Endothelial cell (in vitro differentiated cells): ENCODE measurements around the gene CD63. TPM values are rescaled to one million over a fixed set of nuclear protein-coding genes. Genes with fewer than 3 reads are reported as not detected.
A peak's percentile ranks its signal among the peaks of the same experiment; 100 is the strongest.

ENCODE experiments used
- DNase-seq: peaks from one replicate; pipeline ENCODE4 v3.0.0; 2021; ENCODE audit warnings: low spot score
- H3K27ac Mint-ChIP-seq: one replicate; pipeline ENCODE4 v1.8.0; 2021; ENCODE audit warnings: mixed read lengths, inconsistent platforms; ENCODE audit not compliant: unreplicated experiment
- H3K27me3 Mint-ChIP-seq: one replicate; pipeline ENCODE4 v1.8.0; 2021; ENCODE audit warnings: mild to moderate bottlenecking, moderate library complexity, mixed read lengths, inconsistent platforms; ENCODE audit not compliant: unreplicated experiment
- H3K36me3 Mint-ChIP-seq: one replicate; pipeline ENCODE4 v1.8.0; 2021; ENCODE audit warnings: mild to moderate bottlenecking, low read depth, mixed read lengths, inconsistent platforms; ENCODE audit not compliant: unreplicated experiment
- H3K4me1 Mint-ChIP-seq: one replicate; pipeline ENCODE4 v1.8.0; 2021; ENCODE audit warnings: mild to moderate bottlenecking, mixed read lengths, inconsistent platforms; ENCODE audit not compliant: unreplicated experiment
- H3K4me3 Mint-ChIP-seq: one replicate; pipeline ENCODE4 v1.8.0; 2021; ENCODE audit warnings: mild to moderate bottlenecking, mixed read lengths, inconsistent platforms; ENCODE audit not compliant: unreplicated experiment
- H3K9me3 Mint-ChIP-seq: one replicate; pipeline ENCODE4 v1.8.0; 2021; ENCODE audit warnings: mixed read lengths, inconsistent platforms; ENCODE audit not compliant: unreplicated experiment
- total RNA-seq: library from RNA; stranded (reverse); fragmentation: NEBNext Ultra II Directional; extraction: Animal tissue kit (Norgen Biotek cat#: 25700); gene quantifications from one replicate; pipeline ENCODE4 v1.2.1, GENCODE V29; 2021; ENCODE audit not compliant: unreplicated experiment
- TF ChIP-seq, protein P1 (sequence below): fragments of 200-600 bp; sonication (generic); IDR thresholded peaks from one replicate; pipeline ENCODE4 v1.5.0; 2021; ENCODE audit warnings: antibody characterized with exemption; ENCODE audit not compliant: unreplicated experiment

CD63 gene
- total RNA-seq, 1 donor from 2014 or later = 1,134 TPM

DNA sequence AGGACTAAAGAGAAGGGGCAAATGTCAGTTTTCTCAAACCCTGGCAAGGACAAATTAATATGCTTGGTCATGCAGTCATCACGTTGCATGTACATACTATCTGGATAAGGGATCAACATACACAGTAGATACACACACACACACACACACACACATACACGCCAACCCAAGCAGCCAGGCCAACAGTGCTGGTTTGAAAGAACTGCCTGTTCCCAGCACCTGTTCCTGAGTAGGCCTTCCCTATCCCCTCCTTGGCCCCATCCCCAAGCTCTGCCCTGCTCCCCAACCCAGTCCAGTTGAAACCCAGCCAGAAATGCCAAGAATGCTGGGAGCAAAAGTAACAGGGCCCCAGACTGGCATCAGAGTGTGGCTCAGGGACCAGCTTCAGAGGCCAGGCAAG is 25.5 kb downstream of the CD63 start:
- peaks cover 3% of the 10 kb centered on the region for H3K4me1 Mint-ChIP-seq
- no peak for DNase-seq
- TF ChIP-seq, protein P1, sequence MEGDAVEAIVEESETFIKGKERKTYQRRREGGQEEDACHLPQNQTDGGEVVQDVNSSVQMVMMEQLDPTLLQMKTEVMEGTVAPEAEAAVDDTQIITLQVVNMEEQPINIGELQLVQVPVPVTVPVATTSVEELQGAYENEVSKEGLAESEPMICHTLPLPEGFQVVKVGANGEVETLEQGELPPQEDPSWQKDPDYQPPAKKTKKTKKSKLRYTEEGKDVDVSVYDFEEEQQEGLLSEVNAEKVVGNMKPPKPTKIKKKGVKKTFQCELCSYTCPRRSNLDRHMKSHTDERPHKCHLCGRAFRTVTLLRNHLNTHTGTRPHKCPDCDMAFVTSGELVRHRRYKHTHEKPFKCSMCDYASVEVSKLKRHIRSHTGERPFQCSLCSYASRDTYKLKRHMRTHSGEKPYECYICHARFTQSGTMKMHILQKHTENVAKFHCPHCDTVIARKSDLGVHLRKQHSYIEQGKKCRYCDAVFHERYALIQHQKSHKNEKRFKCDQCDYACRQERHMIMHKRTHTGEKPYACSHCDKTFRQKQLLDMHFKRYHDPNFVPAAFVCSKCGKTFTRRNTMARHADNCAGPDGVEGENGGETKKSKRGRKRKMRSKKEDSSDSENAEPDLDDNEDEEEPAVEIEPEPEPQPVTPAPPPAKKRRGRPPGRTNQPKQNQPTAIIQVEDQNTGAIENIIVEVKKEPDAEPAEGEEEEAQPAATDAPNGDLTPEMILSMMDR = no peak
- H3K27ac Mint-ChIP-seq = no peak overlapping the region
- H3K36me3 Mint-ChIP-seq = peaks cover 4% of the 10 kb centered on the region
- H3K27me3 Mint-ChIP-seq = peaks cover 17% of the 10 kb centered on the region
- H3K9me3 Mint-ChIP-seq = no peaks in the 10 kb centered on the region
- no peak overlapping the region for H3K4me3 Mint-ChIP-seq

DNA sequence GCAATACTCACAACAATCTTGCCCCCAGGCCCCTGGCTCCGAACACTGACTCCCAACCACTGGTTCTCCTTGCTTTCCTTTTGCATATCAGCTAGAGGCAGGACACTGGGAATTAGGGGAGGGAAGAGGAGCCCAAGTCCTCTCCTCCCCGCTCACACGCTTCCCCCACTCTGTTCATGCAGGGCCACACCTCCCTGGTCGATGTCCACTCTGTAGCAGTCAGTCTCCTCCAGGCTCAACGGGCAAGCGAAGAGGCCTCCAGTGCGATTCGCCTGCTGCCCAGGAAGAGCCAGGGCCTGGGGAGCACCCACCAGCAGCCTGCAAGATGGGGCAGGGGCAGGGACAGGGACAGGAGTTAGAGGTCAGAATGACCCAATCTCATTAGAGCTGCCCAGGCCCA is 25.9 kb downstream of the CD63 start:
- Mint-ChIP-seq H3K27me3 (peaks cover 16% of the 10 kb centered on the region), H3K27ac (no peak overlapping the region), H3K4me3 (no peak overlapping the region), H3K4me1 (no peaks in the 10 kb centered on the region), H3K36me3 (peaks cover 4% of the 10 kb centered on the region), H3K9me3 (no peaks in the 10 kb centered on the region)
- TF ChIP-seq, protein P1 = no peak
- DNase-seq = no peak

DNA sequence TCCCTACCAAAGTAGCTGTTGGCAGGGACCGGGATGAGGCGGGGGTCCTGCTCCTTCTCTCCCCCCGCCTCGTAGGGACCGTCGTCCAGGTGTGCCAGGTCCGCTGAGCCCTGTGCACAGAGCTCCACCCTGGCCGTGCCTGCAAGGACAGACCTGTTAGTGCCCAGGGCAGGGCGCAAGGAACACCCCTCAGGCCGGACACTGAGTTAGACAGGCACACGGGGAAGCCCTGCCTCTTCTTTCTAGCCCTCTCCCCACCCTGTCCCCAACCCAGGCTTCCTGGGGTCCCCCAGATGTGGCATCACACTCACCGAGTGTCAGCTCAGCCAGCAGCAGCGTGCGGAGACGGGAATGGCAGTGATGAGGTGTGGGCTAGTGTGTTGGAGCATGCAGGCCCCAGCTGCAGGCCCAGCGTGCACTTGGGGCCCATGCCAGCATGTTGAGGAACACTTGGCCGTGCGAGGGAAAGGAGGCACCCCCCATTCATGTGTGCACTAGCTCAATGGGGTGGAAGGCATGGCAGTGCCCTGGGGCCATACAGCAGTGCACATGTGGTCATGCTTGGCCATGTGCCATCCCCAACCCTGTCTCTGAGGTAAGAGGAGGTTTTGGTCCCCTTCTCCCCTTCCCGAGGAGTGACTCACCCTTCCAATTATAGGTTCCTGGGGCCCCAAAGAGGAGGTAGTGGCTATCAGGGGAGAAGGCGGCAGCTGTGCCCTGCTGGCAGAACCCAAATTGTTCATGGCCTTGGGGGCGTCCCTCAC is 28.4 kb downstream of the CD63 start:
- no peak overlapping the region for H3K27ac Mint-ChIP-seq
- H3K27me3 Mint-ChIP-seq = peaks cover 13% of the 10 kb centered on the region
- DNase-seq = no peak
- TF ChIP-seq, protein P1 = no peak
- no peaks in the 10 kb centered on the region for H3K4me1 Mint-ChIP-seq
- H3K9me3 Mint-ChIP-seq = no peaks in the 10 kb centered on the region
- peaks cover 4% of the 10 kb centered on the region for H3K36me3 Mint-ChIP-seq
- no peak overlapping the region for H3K4me3 Mint-ChIP-seq

DNA sequence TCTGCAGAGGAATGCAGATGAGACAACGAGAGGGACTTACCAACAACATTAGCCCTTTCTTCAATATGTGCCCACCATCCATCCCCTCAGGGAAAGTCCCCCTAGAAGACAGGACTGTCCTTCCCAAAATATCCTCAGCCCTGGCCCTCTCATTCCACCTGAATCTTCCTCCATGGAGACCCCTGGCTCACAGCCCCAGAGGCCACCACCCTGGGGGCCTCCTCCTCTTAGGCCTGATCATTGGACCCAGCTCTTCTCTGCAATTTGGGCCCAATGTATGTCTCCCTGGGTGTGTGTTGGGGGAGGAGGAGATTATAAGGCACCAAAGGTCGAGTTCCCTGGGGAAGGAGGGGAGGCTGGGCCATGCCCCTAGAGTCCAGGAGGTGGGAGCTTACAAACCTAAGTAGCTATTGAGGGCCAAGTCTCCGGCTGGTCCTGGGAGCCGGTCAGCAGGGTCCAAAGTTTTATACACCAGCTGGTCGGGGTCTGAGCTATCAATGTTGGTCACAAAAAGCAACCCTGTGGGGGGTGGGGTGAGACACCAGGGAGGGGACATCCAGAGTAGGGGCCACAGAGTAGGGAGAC is 29.2 kb downstream of the CD63 start:
- TF ChIP-seq, protein P1 = no peak
- no peaks in the 10 kb centered on the region for H3K9me3 Mint-ChIP-seq
- peak overlapping the region; percentile 70 for H3K4me3 Mint-ChIP-seq
- H3K36me3 Mint-ChIP-seq = peaks cover 4% of the 10 kb centered on the region
- no peaks in the 10 kb centered on the region for H3K4me1 Mint-ChIP-seq
- DNase-seq = no peak
- peaks cover 13% of the 10 kb centered on the region for H3K27me3 Mint-ChIP-seq
- peak overlapping the region; percentile 57 for H3K27ac Mint-ChIP-seq

DNA sequence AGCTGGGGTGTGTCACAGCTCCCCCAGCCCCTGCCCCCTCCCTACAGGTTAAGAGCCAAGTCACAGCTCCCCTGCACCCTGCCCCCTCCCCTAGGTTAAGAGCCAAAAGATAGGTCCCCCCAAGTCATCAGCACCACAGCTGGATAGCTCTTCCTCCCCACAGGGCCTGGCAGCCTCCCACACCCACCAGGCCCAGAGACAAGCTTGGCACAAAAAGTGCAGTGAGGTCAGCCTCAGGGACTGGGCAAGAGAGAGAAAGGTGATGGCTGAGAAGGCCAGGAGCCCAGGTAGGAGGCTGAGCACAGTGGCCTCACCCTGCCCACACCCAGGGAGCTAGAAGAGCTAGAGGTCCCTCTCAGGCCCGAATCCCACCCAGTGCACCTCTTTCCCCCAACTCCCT is 29.8 kb downstream of the CD63 start:
- DNase-seq = no peak
- peaks cover 11% of the 10 kb centered on the region for H3K27me3 Mint-ChIP-seq
- TF ChIP-seq, protein P1 = no peak
- peaks cover 4% of the 10 kb centered on the region for H3K36me3 Mint-ChIP-seq
- H3K9me3 Mint-ChIP-seq = no peaks in the 10 kb centered on the region
- H3K4me3 Mint-ChIP-seq = no peak overlapping the region
- no peak overlapping the region for H3K27ac Mint-ChIP-seq
- H3K4me1 Mint-ChIP-seq = no peaks in the 10 kb centered on the region
